Left colon (tissue), 2 donors: ENCODE results near the gene CD200R1. TPM values are rescaled to one million over a fixed set of nuclear protein-coding genes. Genes with fewer than 3 reads are reported as not detected.

Source experiments
- ATAC-seq: fragments of 200-7000 bp; cut with Tn5 transposase; one replicate; pipeline ENCODE4 v1.9.1; 2020; ENCODE audit warnings: mild to moderate bottlenecking, moderate library complexity
- DNase-seq, 2 donors: peaks; one replicate each; pipeline ENCODE4 v3.0.0-alpha.2; 2020
- intact Hi-C, 2 donors: fragments of 100-400 bp; cut with DNase I in 1 of 2; cut with micrococcal nuclease in 1 of 2; formaldehyde crosslinking; loops; one replicate each; pipeline versions ENCODE4 v1.11.2 to v1.14.0; 2022; cut with DNase I, micrococcal nuclease
- long read RNA-seq: library from polyadenylated mRNA; unstranded; transcript quantifications from one replicate; pipeline ENCODE4 v2.0.0, GENCODE V29; 2021
- total RNA-seq, 2 donors: library from RNA; stranded (reverse); fragmentation: NEBNext Ultra II Directional; extraction: Animal tissue kit (Norgen Biotek cat#: 25700); gene quantifications; one replicate each; pipeline ENCODE4 v1.2.1, GENCODE V29; 2021
- donor health status: DM: no; HTN: no; CAD: no.
- donor health status: DM: yes; HTN: yes; CAD: no.

Gene CD200R1
- 1 to 10 TPM in 1 of 2 donors, under 1 TPM in 1; 0.49 to 1.6 TPM for total RNA-seq
- long read RNA-seq: 0 reads

GRCh38 chr3:112974894-112975293, at the start of gene CD200R1:
Gene CD200R1 (minus strand): TSS chr3:112975103. CDS start chr3:112974857, 246 bp downstream.
- intact Hi-C loops: loop anchor here in 1 of 2 donors (5.0 to 10.0 kb wide), 2 partner anchors 240 to 328 kb away; no protein-coding TSS in a partner anchor
- ATAC-seq (no peak), DNase-seq (no peak)

GRCh38 chr3:113021471-113021870, 46.6 kb upstream of the CD200R1 start:
- intact Hi-C loops: no loop called here
- DNase-seq (no peak), ATAC-seq (no peak)

- intact Hi-C loops: no loop called here
- DNase-seq (peak; percentile 90 to 92), ATAC-seq (peak; percentile 98)
Observed at GRCh38 chr3:113019182-113020137, 44.6 kb upstream of the CD200R1 start.

- DNase-seq (peak in 1 of 2 donors; percentile 19), ATAC-seq (no peak)
- intact Hi-C loops: no loop called here
Observed at GRCh38 chr3:113018536-113019181, 43.8 kb upstream of the CD200R1 start.

GRCh38 chr3:113013593-113013992, 38.7 kb upstream of the CD200R1 start:
- intact Hi-C loops: no loop called here
- ATAC-seq: no peak
- DNase-seq: no peak

GRCh38 chr3:113008117-113008516, 33.2 kb upstream of the CD200R1 start:
- ATAC-seq (no peak), DNase-seq (no peak)
- intact Hi-C loops: no loop called here

- ATAC-seq (no peak), DNase-seq (no peak)
- intact Hi-C loops: no loop called here
Observed at GRCh38 chr3:113006359-113007056, 31.6 kb upstream of the CD200R1 start.

GRCh38 chr3:113005611-113006010, 30.7 kb upstream of the CD200R1 start:
- intact Hi-C loops: no loop called here
- ATAC-seq (no peak), DNase-seq (no peak)

- ATAC-seq (no peak), DNase-seq (no peak)
- intact Hi-C loops: no loop called here
Observed at GRCh38 chr3:113002679-113003078, 27.8 kb upstream of the CD200R1 start.

GRCh38 chr3:113002037-113002436, 27.1 kb upstream of the CD200R1 start:
- ATAC-seq (no peak), DNase-seq (no peak)
- intact Hi-C loops: no loop called here

GRCh38 chr3:113000691-113001090, 25.8 kb upstream of the CD200R1 start:
- intact Hi-C loops: no loop called here
- ATAC-seq: no peak
- no peak for DNase-seq

- intact Hi-C loops: no loop called here
- ATAC-seq: no peak
- no peak for DNase-seq
Observed at GRCh38 chr3:112995800-112996199, 20.9 kb upstream of the CD200R1 start.

GRCh38 chr3:112990672-112991602, 16.0 kb upstream of the CD200R1 start, which contains the start of gene GTPBP8:
Gene GTPBP8 (plus strand): TSS chr3:112990984. CDS start chr3:112991000, 16 bp downstream.
- intact Hi-C loops: no loop called here
- ATAC-seq (peak; percentile 97), DNase-seq (peak; percentile 94 to 95)

GRCh38 chr3:112987710-112988334, 12.9 kb upstream of the CD200R1 start:
- ATAC-seq (no peak), DNase-seq (no peak)
- intact Hi-C loops: no loop called here

GRCh38 chr3:112984485-112984884, 9.6 kb upstream of the CD200R1 start:
- intact Hi-C loops: loop anchor here in 1 of 2 donors (5.0 kb wide), 1 partner anchor 402 kb away; no protein-coding TSS in a partner anchor
- DNase-seq (no peak), ATAC-seq (no peak)

GRCh38 chr3:112982710-112983109, 7.8 kb upstream of the CD200R1 start:
- intact Hi-C loops: loop anchor here in 1 of 2 donors (5.0 kb wide), 1 partner anchor 400 kb away; no protein-coding TSS in a partner anchor
- DNase-seq (no peak), ATAC-seq (no peak)

- intact Hi-C loops: loop anchor here in 1 of 2 donors (5.0 kb wide), 1 partner anchor 398 kb away; no protein-coding TSS in a partner anchor
- ATAC-seq: no peak
- DNase-seq: no peak
Observed at GRCh38 chr3:112980080-112980479, 5.2 kb upstream of the CD200R1 start.
